Measurements from ENCODE around the gene BRSK1. TPM values are rescaled to one million over a fixed set of nuclear protein-coding genes. Genes with fewer than 3 reads are reported as not detected.

BRSK1 gene
- total RNA-seq (10 to 100 TPM in 2 of 5 donors, 1 to 10 TPM in 1, not detected in 2; 5.7 to 67.7 (median 45.1) TPM), polyA plus RNA-seq (1 to 10 TPM; 1.5 to 5.0 (median 2.4) TPM)
- long read RNA-seq, donor 1, partial matches to known transcripts, result 0 of 1 reads
- long read RNA-seq, donor 1, other reads (novel, unspliced or antisense), result 0 of 1 reads
- long read RNA-seq, donor 2, result 0 reads
- long read RNA-seq, donor 3, result 0 reads
- long read RNA-seq, donor 4, result 0 reads
- long read RNA-seq, donor 5, result 0 reads
- long read RNA-seq, donor 6, partial matches to known transcripts, result 0 of 3 reads
- long read RNA-seq, donor 6, other reads (novel, unspliced or antisense), result 0 of 3 reads
- long read RNA-seq, donor 7, partial matches to known transcripts, result 0 of 1 reads
- long read RNA-seq, donor 7, other reads (novel, unspliced or antisense), result 0 of 1 reads
- long read RNA-seq, donor 8, partial matches to known transcripts, result 0 of 1 reads
- long read RNA-seq, donor 8, other reads (novel, unspliced or antisense), result 0 of 1 reads
- long read RNA-seq, donor 9, result 0 reads
- long read RNA-seq, donor 10, partial matches to known transcripts, result 15 of 15 reads
- long read RNA-seq, donor 10, other reads (novel, unspliced or antisense), result 0 of 15 reads

GRCh38 chr19:55283548-55284377 is at the start of gene BRSK1:
Gene BRSK1 (plus strand): TSS chr19:55283997. CDS start chr19:55284443, 446 bp downstream.
- Histone ChIP-seq H3K4me3 (peak within 1 kb of the TSS; percentile 42 to 59 (median 52)), H3K4me1 (peaks cover 14 to 45% (median 30%) of the 10 kb centered on the region in 4 donors), H3K27me3 (peaks cover 0 to 34% (median 10%) of the 10 kb centered on the region in 3 donors), H3K36me3 (peaks cover 0 to 15% (median 0%) of the 10 kb centered on the region in 4 donors), H3K9me3 (no peaks in the 10 kb centered on the region), H3K27ac (peak within 1 kb of the TSS in 4 of 5 donors; percentile 69 to 89 (median 78))
- intact Hi-C loops (cut with DNase I; ENCODE audit: low total_unique reads), result loop anchor here (10.0 kb wide), 1 partner anchor 211 kb away; no protein-coding TSS in a partner anchor
- DNase-seq, result peak; percentile 35 to 89
- WGBS, 5 donors, result 6 to 15% (median 11%) methylated on average over 13 to 39 of the region's 44 CpGs
- TF ChIP-seq POLR2A (IDR thresholded peaks at IDR 0.05) (no peak), POLR2AphosphoS5 (IDR thresholded peaks at IDR 0.05) (no peak), EP300 (IDR thresholded peaks at IDR 0.05) (no peak), CTCF (IDR thresholded peaks at IDR 0.05) (no peak)

GRCh38 chr19:55238030-55238429 is 45.8 kb upstream of the BRSK1 start:
- DNase-seq, result no peak
- H3K9me3 ChIP-seq, result no peaks in the 10 kb centered on the region
- no peak overlapping the region for H3K4me3 ChIP-seq
- TF ChIP-seq EP300 (IDR thresholded peaks at IDR 0.05) (no peak), CTCF (IDR thresholded peaks at IDR 0.05) (no peak), POLR2A (IDR thresholded peaks at IDR 0.05) (no peak), POLR2AphosphoS5 (IDR thresholded peaks at IDR 0.05) (no peak)
- peaks cover 73 to 100% (median 100%) of the 10 kb centered on the region in 4 donors for H3K36me3 ChIP-seq
- intact Hi-C loops (cut with DNase I; ENCODE audit: low total_unique reads), result no loop called here
- no peaks in the 10 kb centered on the region for H3K27me3 ChIP-seq
- 89 to 95% (median 92%) methylated on average over 8 of the region's 8 CpGs for WGBS, 5 donors
- no peak overlapping the region for H3K27ac ChIP-seq
- no peaks in the 10 kb centered on the region for H3K4me1 ChIP-seq

GRCh38 chr19:55239004-55239403 is 44.8 kb upstream of the BRSK1 start:
- DNase-seq, result no peak
- 90 to 98% (median 94%) methylated on average over 8 to 12 of the region's 12 CpGs for WGBS, 5 donors
- peaks cover 81 to 100% (median 100%) of the 10 kb centered on the region in 4 donors for H3K36me3 ChIP-seq
- no peak overlapping the region for H3K27ac ChIP-seq
- intact Hi-C loops (cut with DNase I; ENCODE audit: low total_unique reads), result no loop called here
- H3K4me1 ChIP-seq, result no peaks in the 10 kb centered on the region
- no peaks in the 10 kb centered on the region for H3K27me3 ChIP-seq
- no peaks in the 10 kb centered on the region for H3K9me3 ChIP-seq
- H3K4me3 ChIP-seq, result no peak overlapping the region
- TF ChIP-seq EP300 (IDR thresholded peaks at IDR 0.05) (no peak), CTCF (IDR thresholded peaks at IDR 0.05) (no peak), POLR2A (IDR thresholded peaks at IDR 0.05) (no peak), POLR2AphosphoS5 (IDR thresholded peaks at IDR 0.05) (no peak)

- H3K36me3 ChIP-seq, result peaks cover 93 to 100% (median 100%) of the 10 kb centered on the region in 4 donors
- no peaks in the 10 kb centered on the region for H3K4me1 ChIP-seq
- H3K4me3 ChIP-seq, result no peak overlapping the region
- H3K9me3 ChIP-seq, result no peaks in the 10 kb centered on the region
- 89 to 96% (median 95%) methylated on average over 6 of the region's 6 CpGs for WGBS, 5 donors
- intact Hi-C loops (cut with DNase I; ENCODE audit: low total_unique reads), result no loop called here
- TF ChIP-seq POLR2A (IDR thresholded peaks at IDR 0.05), result no peak
- TF ChIP-seq POLR2AphosphoS5 (IDR thresholded peaks at IDR 0.05), result no peak
- TF ChIP-seq EP300 (IDR thresholded peaks at IDR 0.05), result no peak
- TF ChIP-seq CTCF (IDR thresholded peaks at IDR 0.05), result no peak
- no peaks in the 10 kb centered on the region for H3K27me3 ChIP-seq
- no peak overlapping the region for H3K27ac ChIP-seq
- no peak for DNase-seq
These were observed 43.1 kb upstream of the BRSK1 start for GRCh38 chr19:55240713-55241020.

Measured in stomach (tissue), 19 donors.